NCI-H2029 (cell line): ENCODE data around the gene CRTC1.

Source experiments
- DNase-seq: peaks from one replicate; lab custom pipeline; 2025; lab: John Stamatoyannopoulos, UW

Gene CRTC1

GRCh38 chr19:18749362-18750231, 66.1 kb downstream of the CRTC1 start:
- DNase-seq: no peak

- DNase-seq: no peak
Observed at GRCh38 chr19:18750295-18750970, 67.0 kb downstream of the CRTC1 start.

GRCh38 chr19:18751571-18751970, 68.1 kb downstream of the CRTC1 start:
- DNase-seq: no peak

GRCh38 chr19:18754501-18754900, 71.0 kb downstream of the CRTC1 start:
- DNase-seq: no peak

- DNase-seq: no peak
Observed at GRCh38 chr19:18756896-18757295, 73.4 kb downstream of the CRTC1 start.

GRCh38 chr19:18759304-18759994, 76.0 kb downstream of the CRTC1 start:
- DNase-seq: no peak

GRCh38 chr19:18759995-18760426, 76.5 kb downstream of the CRTC1 start:
- no peak for DNase-seq

GRCh38 chr19:18760440-18761383, 77.2 kb downstream of the CRTC1 start:
- DNase-seq: no peak

GRCh38 chr19:18761531-18762110, 78.1 kb downstream of the CRTC1 start:
- peak; percentile 47 for DNase-seq

GRCh38 chr19:18762125-18763023, 78.9 kb downstream of the CRTC1 start:
- DNase-seq: peak; percentile 97

GRCh38 chr19:18763674-18764590, 80.5 kb downstream of the CRTC1 start:
- DNase-seq: peak; percentile 48

- DNase-seq: no peak
Observed at GRCh38 chr19:18764591-18765051, 81.1 kb downstream of the CRTC1 start.

- DNase-seq: peak; percentile 91
Observed at GRCh38 chr19:18765224-18765623, 81.7 kb downstream of the CRTC1 start.

GRCh38 chr19:18768046-18768771, 84.7 kb downstream of the CRTC1 start:
- DNase-seq: no peak

- DNase-seq: peak; percentile 65
Observed at GRCh38 chr19:18768997-18769891, 85.8 kb downstream of the CRTC1 start.

- no peak for DNase-seq
Observed at GRCh38 chr19:18769989-18770528, 86.6 kb downstream of the CRTC1 start.
